HEK293T (cell line): ENCODE measurements around the gene RPS27A.

Experiments used
- ARNT ChIP-seq: fragments of 450-650 bp; IDR thresholded peaks from 2 replicates; pipeline ENCODE4 v1.6.1; 2017; ENCODE audit warnings: mild to moderate bottlenecking
- BHLHE40 ChIP-seq: fragments of 450-650 bp; IDR thresholded peaks from 2 replicates; pipeline ENCODE4 v1.6.1; 2016; ENCODE audit warnings: mild to moderate bottlenecking, moderate library complexity, borderline replicate concordance
- ELF4 ChIP-seq: fragments of 450-650 bp; IDR thresholded peaks from 2 replicates; pipeline ENCODE4 v1.6.1; 2017; ENCODE audit warnings: antibody characterized with exemption
- FOXA1 ChIP-seq: fragments of 450-650 bp; IDR thresholded peaks from 2 replicates; pipeline ENCODE4 v1.6.1; 2016; ENCODE audit warnings: mild to moderate bottlenecking
- FOXM1 ChIP-seq: fragments of 450-650 bp; IDR thresholded peaks from 2 replicates; pipeline ENCODE4 v1.6.1; 2017; ENCODE audit warnings: mild to moderate bottlenecking, borderline replicate concordance
- L3MBTL2 ChIP-seq: fragments of 450-650 bp; conservative IDR thresholded peaks from 2 replicates; pipeline ENCODE4 v1.6.1; 2016; ENCODE audit warnings: mild to moderate bottlenecking
- NFRKB ChIP-seq: fragments of 450-650 bp; IDR thresholded peaks from 2 replicates; pipeline ENCODE4 v1.6.1; 2016; ENCODE audit warnings: mild to moderate bottlenecking, moderate library complexity
- SP1 ChIP-seq: fragments of 450-650 bp; IDR thresholded peaks from 2 replicates; pipeline ENCODE4 v1.6.1; 2017
- SUZ12 ChIP-seq: fragments of 450-650 bp; IDR thresholded peaks from 2 replicates; pipeline ENCODE4 v1.6.1; 2016; ENCODE audit warnings: mild to moderate bottlenecking
- TARDBP ChIP-seq: fragments of 450-650 bp; IDR thresholded peaks from 2 replicates; pipeline ENCODE4 v1.6.1; 2016

DNA sequence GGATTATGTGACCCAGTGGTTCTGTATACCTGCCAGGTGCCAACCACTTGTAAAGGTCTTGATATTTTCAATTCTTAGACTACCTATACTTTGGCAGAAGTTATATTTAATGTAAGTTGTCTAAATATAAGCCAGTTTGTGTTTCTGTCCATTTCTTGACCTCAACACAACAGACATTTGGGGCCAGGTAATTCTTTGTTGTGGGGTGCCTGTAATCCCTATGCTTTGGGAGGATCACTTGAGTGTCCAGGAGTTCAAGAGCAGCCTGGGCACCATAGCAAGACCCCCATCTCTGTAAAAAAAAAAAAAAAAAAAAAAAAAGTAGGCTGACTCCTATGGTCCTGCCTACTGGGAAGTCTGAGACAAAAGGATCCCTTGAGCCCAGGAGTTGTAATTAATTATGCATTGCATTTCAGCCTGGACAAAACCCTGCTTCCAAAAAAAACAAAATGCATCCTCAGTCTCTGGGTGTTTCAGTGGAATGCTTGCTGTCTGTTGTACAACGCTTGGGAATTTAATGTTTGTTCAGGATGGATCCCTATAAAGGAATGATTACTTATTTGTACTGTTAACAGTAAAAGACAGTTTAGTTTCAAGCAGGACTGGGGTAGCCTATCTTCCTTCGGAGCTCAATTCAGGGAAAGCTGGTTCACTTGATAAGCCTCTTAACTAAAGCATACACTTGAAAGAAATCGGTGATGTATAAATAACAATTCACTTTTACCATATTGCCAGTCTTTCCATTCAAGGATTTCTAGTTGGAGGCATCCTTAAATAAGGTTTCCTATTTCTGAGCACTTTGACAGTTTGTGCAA lies 3.4 kb downstream of the RPS27A start:
- no peak for TF ChIP-seq FOXA1
- no peak for TF ChIP-seq BHLHE40
- no peak for TF ChIP-seq ARNT
- no peak for TF ChIP-seq NFRKB
- no peak for TF ChIP-seq SP1
- TF ChIP-seq FOXM1, result no peak
- no peak for TF ChIP-seq SUZ12
- TF ChIP-seq TARDBP, result no peak
- no peak for TF ChIP-seq ELF4
- no peak for TF ChIP-seq L3MBTL2
